Cardiac muscle cell (in vitro differentiated cells and primary cell): ENCODE data around the gene SLC7A7. TPM values are rescaled to one million over a fixed set of nuclear protein-coding genes. Genes with fewer than 3 reads are reported as not detected.

Experiments used
- DNase-seq, 2 donors: peaks; one replicate each; pipeline versions ENCODE4 v3.0.0 to v3.0.0-alpha.2; 2010 to 2017; ENCODE audit warnings: low read depth in 1 of 2, low spot score in 1 of 2
- H3K27ac ChIP-seq: fragments of 200-600 bp; sonication (generic); 2 replicates; pipeline ENCODE4 v1.5.1; 2016
- H3K27me3 ChIP-seq: fragments of 200-600 bp; sonication (generic); 2 replicates; pipeline ENCODE4 v1.6.0; 2016; ENCODE audit warnings: control low read depth
- H3K36me3 ChIP-seq: fragments of 200-600 bp; sonication (generic); 2 replicates; pipeline ENCODE4 v1.5.1; 2016; ENCODE audit warnings: control low read depth
- H3K4me1 ChIP-seq: fragments of 200-600 bp; sonication (generic); 2 replicates; pipeline ENCODE4 v1.8.1; 2017; ENCODE audit warnings: low read depth, mild to moderate bottlenecking, mixed run types
- H3K4me3 ChIP-seq: fragments of 200-600 bp; sonication (generic); 2 replicates; pipeline ENCODE4 v1.5.1; 2016; ENCODE audit warnings: mild to moderate bottlenecking
- H3K9me3 ChIP-seq: fragments of 200-600 bp; sonication (generic); 2 replicates; pipeline ENCODE4 v1.5.1; 2017; ENCODE audit warnings: low read depth, mild to moderate bottlenecking, control low read depth
- CTCF ChIP-seq: IDR thresholded peaks from 2 replicates; pipeline ENCODE4 v1.5.1; 2012; ENCODE audit warnings: low read depth, mild to moderate bottlenecking, low read length
- polyA plus RNA-seq: library from polyadenylated mRNA; unstranded; fragments of >200 nt; fragmentation: Nextera tagmentation; extraction: Ambion mirVana; gene quantifications from 2 replicates; pipeline ENCODE4 v1.2.1, GENCODE V29; 2016
- total RNA-seq: library from RNA; depleted of rRNA; stranded (reverse); fragments of >200 nt; gene quantifications from 2 replicates; pipeline ENCODE4 v1.2.3, GENCODE V29; 2016

The SLC7A7 gene
- total and polyA plus RNA-seq, 2 experiments from 2014 or later: 1.9 to 2.3 TPM

- Histone ChIP-seq H3K36me3 (peaks cover 2% of the 10 kb centered on the region), H3K4me3 (no peak overlapping the region), H3K27ac (no peak overlapping the region), H3K9me3 (no peaks in the 10 kb centered on the region), H3K4me1 (peaks cover 11% of the 10 kb centered on the region), H3K27me3 (no peaks in the 10 kb centered on the region)
- TF ChIP-seq CTCF: no peak
- DNase-seq: peak in 1 of 2 donors; percentile 56
Measured at GRCh38 chr14:22839159-22839779, 24.0 kb upstream of the SLC7A7 start.

- no peak overlapping the region for H3K4me3 ChIP-seq
- H3K9me3 ChIP-seq: no peaks in the 10 kb centered on the region
- H3K27ac ChIP-seq: no peak overlapping the region
- H3K27me3 ChIP-seq: no peaks in the 10 kb centered on the region
- peak in 1 of 2 donors; percentile 90 for DNase-seq
- H3K4me1 ChIP-seq: peaks cover 11% of the 10 kb centered on the region
- TF ChIP-seq CTCF: no peak
- peaks cover 8% of the 10 kb centered on the region for H3K36me3 ChIP-seq
Measured at GRCh38 chr14:22838631-22839041, 23.4 kb upstream of the SLC7A7 start.

- no peaks in the 10 kb centered on the region for H3K27me3 ChIP-seq
- peaks cover 11% of the 10 kb centered on the region for H3K4me1 ChIP-seq
- H3K4me3 ChIP-seq: peak overlapping the region; percentile 60
- no peak overlapping the region for H3K27ac ChIP-seq
- no peak for TF ChIP-seq CTCF
- no peaks in the 10 kb centered on the region for H3K9me3 ChIP-seq
- peaks cover 12% of the 10 kb centered on the region for H3K36me3 ChIP-seq
- DNase-seq: peak in 1 of 2 donors; percentile 78
Measured at GRCh38 chr14:22837750-22838538, 22.7 kb upstream of the SLC7A7 start.

GRCh38 chr14:22837114-22837749 is 22.0 kb upstream of the SLC7A7 start:
- no peak overlapping the region for H3K27ac ChIP-seq
- H3K36me3 ChIP-seq: peaks cover 12% of the 10 kb centered on the region
- peak; percentile 5 for TF ChIP-seq CTCF
- no peaks in the 10 kb centered on the region for H3K27me3 ChIP-seq
- peaks cover 11% of the 10 kb centered on the region for H3K4me1 ChIP-seq
- no peaks in the 10 kb centered on the region for H3K9me3 ChIP-seq
- H3K4me3 ChIP-seq: peak overlapping the region; percentile 60
- DNase-seq: peak; percentile 64 to 70

GRCh38 chr14:22836301-22837113 is 21.3 kb upstream of the SLC7A7 start, which contains the start of gene MMP14:
Gene MMP14, plus strand, starts transcription at chr14:22836585. Its CDS starts 233 bp downstream, at chr14:22836818.
- Histone ChIP-seq H3K4me3 (peak within 1 kb of the TSS; percentile 60), H3K36me3 (peaks cover 12% of the 10 kb centered on the region), H3K27ac (no peak within 1 kb of the TSS), H3K9me3 (no peaks in the 10 kb centered on the region), H3K4me1 (peaks cover 11% of the 10 kb centered on the region), H3K27me3 (no peaks in the 10 kb centered on the region)
- peak; percentile 67 for TF ChIP-seq CTCF
- peak in 1 of 2 donors; percentile 95 for DNase-seq
